ENCODE results near the gene UCP3.

DNA sequence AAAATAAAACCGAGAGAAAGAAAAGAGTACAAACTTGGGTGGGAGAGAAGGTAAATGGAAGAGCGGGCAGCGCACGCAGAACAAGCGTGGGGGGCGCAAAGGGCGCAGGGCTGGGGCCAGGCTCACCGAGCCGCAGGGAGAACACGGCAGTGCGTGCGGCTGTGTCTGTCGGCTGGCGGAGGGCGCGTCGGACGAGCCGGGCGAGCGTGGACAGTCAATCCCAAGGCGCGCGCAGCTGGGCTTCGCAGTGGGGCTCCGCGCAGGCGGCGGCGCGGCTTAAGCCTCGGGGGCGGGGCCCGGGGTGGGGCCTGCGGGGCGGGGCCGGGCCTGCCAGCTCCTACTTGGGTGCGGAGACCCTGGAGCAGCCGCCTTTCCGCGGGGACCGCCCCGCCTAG, 26.3 kb downstream of the UCP3 start, which contains the start of gene UCP2:
- TF ChIP-seq, protein P1, sequence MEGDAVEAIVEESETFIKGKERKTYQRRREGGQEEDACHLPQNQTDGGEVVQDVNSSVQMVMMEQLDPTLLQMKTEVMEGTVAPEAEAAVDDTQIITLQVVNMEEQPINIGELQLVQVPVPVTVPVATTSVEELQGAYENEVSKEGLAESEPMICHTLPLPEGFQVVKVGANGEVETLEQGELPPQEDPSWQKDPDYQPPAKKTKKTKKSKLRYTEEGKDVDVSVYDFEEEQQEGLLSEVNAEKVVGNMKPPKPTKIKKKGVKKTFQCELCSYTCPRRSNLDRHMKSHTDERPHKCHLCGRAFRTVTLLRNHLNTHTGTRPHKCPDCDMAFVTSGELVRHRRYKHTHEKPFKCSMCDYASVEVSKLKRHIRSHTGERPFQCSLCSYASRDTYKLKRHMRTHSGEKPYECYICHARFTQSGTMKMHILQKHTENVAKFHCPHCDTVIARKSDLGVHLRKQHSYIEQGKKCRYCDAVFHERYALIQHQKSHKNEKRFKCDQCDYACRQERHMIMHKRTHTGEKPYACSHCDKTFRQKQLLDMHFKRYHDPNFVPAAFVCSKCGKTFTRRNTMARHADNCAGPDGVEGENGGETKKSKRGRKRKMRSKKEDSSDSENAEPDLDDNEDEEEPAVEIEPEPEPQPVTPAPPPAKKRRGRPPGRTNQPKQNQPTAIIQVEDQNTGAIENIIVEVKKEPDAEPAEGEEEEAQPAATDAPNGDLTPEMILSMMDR (IDR thresholded peaks at IDR 0.05) = no peak
- TF ChIP-seq POLR2AphosphoS5 (IDR thresholded peaks at IDR 0.05) = peak; percentile 72 to 83 (median 76)
